ENCODE results near the gene RAB17.

The RAB17 gene

DNA sequence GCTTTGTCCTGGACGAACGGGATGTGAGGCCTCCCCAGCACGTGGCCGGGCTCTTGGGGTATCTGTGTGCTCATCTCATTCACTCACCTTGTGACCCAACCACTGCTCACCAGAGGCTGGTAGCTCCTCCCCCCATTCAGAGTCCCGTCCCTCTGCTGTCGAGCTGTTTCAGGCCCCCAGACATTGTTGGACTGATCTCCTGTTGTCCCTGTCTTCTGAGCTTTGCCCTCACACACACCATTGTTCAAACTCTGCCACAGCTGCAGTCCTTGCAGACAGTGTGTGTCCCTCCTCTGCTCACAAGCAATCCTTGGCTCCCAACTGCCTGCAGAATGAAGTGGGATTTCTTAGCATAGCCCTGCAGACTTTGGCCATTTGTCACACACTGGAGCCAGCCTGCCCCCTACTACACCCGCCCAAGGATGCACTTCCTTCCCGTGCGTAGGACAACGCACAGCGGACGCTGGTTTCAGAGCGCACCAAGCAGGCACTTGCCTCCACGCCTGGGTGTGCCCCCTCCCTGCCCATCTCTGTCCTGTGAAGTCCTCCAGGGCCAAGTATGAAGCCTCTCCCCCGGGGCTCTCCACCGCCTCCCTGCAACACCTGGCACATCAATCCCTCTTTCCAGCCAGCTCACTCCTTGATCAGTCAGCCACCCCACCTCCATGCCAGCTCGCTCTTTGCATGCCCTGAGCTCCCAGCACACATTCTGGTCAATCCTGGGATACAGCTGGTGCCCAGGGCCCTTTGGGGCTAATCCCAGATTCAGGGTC is 40.7 kb downstream of the RAB17 start:
- no peak overlapping the region for H3K9ac ChIP-seq (ENCODE audit: low read length)
- H3K36me3 ChIP-seq (ENCODE audit: insufficient read depth, low read length) = no peaks in the 10 kb centered on the region
- H3K4me3 ChIP-seq (ENCODE audit: low read depth, low read length, poor library complexity, severe bottlenecking) = no peak overlapping the region
- H3K4me1 ChIP-seq (ENCODE audit: insufficient read depth, low read length, severe bottlenecking) = no peaks in the 10 kb centered on the region
- H2AFZ ChIP-seq (ENCODE audit: low read length) = no peak overlapping the region
- no peaks in the 10 kb centered on the region for H4K20me1 ChIP-seq (ENCODE audit: insufficient read depth, low read length)
- H3F3A ChIP-seq (ENCODE audit: insufficient read depth, low read length) = no peaks in the 10 kb centered on the region
- H3K4me2 ChIP-seq (ENCODE audit: low read length) = no peak overlapping the region
- H3K27ac ChIP-seq (ENCODE audit: low read depth, low read length, poor library complexity, severe bottlenecking) = no peak overlapping the region
- H3K9me3 ChIP-seq (ENCODE audit: low read length) = no peaks in the 10 kb centered on the region
- no peak for TF ChIP-seq EZH2 (IDR thresholded peaks at IDR 0.05; ENCODE audit: borderline replicate concordance, low read length)
- TF ChIP-seq, protein P1, sequence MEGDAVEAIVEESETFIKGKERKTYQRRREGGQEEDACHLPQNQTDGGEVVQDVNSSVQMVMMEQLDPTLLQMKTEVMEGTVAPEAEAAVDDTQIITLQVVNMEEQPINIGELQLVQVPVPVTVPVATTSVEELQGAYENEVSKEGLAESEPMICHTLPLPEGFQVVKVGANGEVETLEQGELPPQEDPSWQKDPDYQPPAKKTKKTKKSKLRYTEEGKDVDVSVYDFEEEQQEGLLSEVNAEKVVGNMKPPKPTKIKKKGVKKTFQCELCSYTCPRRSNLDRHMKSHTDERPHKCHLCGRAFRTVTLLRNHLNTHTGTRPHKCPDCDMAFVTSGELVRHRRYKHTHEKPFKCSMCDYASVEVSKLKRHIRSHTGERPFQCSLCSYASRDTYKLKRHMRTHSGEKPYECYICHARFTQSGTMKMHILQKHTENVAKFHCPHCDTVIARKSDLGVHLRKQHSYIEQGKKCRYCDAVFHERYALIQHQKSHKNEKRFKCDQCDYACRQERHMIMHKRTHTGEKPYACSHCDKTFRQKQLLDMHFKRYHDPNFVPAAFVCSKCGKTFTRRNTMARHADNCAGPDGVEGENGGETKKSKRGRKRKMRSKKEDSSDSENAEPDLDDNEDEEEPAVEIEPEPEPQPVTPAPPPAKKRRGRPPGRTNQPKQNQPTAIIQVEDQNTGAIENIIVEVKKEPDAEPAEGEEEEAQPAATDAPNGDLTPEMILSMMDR (IDR thresholded peaks at IDR 0.05; ENCODE audit: low read length) = no peak
- H3K27me3 ChIP-seq (ENCODE audit: insufficient read depth, low read length) = peaks cover 14% of the 10 kb centered on the region
- H3K79me2 ChIP-seq (ENCODE audit: insufficient read depth, low read length) = no peaks in the 10 kb centered on the region
- H3K9me2 ChIP-seq (ENCODE audit: low read depth, low read length) = no peaks in the 10 kb centered on the region

- Histone ChIP-seq H3K9ac (ENCODE audit: low read length) (no peak overlapping the region), H3K4me2 (ENCODE audit: low read length) (no peak overlapping the region), H3K27ac (ENCODE audit: low read depth, low read length, poor library complexity, severe bottlenecking) (no peak overlapping the region)
Observed at GRCh38 chr2:237549216-237549615, 41.3 kb downstream of the RAB17 start.

DNA sequence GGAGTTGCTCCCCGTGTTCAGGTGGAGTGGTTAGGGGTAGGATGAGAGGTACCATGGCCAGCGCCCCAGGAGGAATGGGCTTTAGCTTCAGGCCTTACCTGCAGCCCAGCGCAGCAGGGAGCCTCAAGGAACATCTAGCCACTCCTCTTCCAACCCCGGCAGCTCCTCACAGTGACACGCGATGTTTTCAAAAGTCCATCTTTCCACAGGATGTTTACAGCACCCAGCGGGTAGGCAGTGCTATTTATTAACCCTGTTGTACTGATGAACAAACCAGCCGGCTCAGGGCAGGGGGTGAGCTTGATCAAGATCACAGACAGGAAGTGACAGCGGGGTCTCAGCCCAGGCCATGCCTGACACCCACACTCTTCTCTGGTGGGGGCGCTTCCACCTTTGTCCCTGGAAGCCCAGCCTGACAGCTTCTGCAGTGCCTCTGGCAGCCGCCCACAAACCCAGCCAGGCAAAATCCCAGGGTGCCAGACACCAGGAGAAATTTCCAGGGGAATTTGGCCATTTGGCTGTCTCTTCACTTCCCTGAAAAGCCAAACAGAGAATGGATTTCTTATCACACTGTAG is 42.6 kb downstream of the RAB17 start:
- Histone ChIP-seq H3K36me3 (ENCODE audit: insufficient read depth, low read length) (no peaks in the 10 kb centered on the region), H3K79me2 (ENCODE audit: insufficient read depth, low read length) (no peaks in the 10 kb centered on the region), H4K20me1 (ENCODE audit: insufficient read depth, low read length) (no peaks in the 10 kb centered on the region), H3K4me3 (ENCODE audit: low read depth, low read length, poor library complexity, severe bottlenecking) (no peak overlapping the region), H3K4me2 (ENCODE audit: low read length) (no peak overlapping the region), H3K9me2 (ENCODE audit: low read depth, low read length) (no peaks in the 10 kb centered on the region), H3K9me3 (ENCODE audit: low read length) (no peaks in the 10 kb centered on the region), H2AFZ (ENCODE audit: low read length) (no peak overlapping the region), H3K27ac (ENCODE audit: low read depth, low read length, poor library complexity, severe bottlenecking) (no peak overlapping the region), H3K27me3 (ENCODE audit: insufficient read depth, low read length) (peaks cover 14% of the 10 kb centered on the region), H3F3A (ENCODE audit: insufficient read depth, low read length) (no peaks in the 10 kb centered on the region), H3K9ac (ENCODE audit: low read length) (no peak overlapping the region), H3K4me1 (ENCODE audit: insufficient read depth, low read length, severe bottlenecking) (no peaks in the 10 kb centered on the region)
- TF ChIP-seq, protein P1 (IDR thresholded peaks at IDR 0.05; ENCODE audit: low read length) = no peak
- no peak for TF ChIP-seq EZH2 (IDR thresholded peaks at IDR 0.05; ENCODE audit: borderline replicate concordance, low read length)

More at GRCh38 chr2:237549216-237549615, 41.3 kb downstream of the RAB17 start:
- no peaks in the 10 kb centered on the region for H3F3A ChIP-seq (ENCODE audit: insufficient read depth, low read length)
- H3K27me3 ChIP-seq (ENCODE audit: insufficient read depth, low read length) = peaks cover 14% of the 10 kb centered on the region
- no peak overlapping the region for H3K4me3 ChIP-seq (ENCODE audit: low read depth, low read length, poor library complexity, severe bottlenecking)
- H3K4me1 ChIP-seq (ENCODE audit: insufficient read depth, low read length, severe bottlenecking) = no peaks in the 10 kb centered on the region
- no peaks in the 10 kb centered on the region for H3K36me3 ChIP-seq (ENCODE audit: insufficient read depth, low read length)
- no peaks in the 10 kb centered on the region for H4K20me1 ChIP-seq (ENCODE audit: insufficient read depth, low read length)
- no peak overlapping the region for H2AFZ ChIP-seq (ENCODE audit: low read length)
- TF ChIP-seq, protein P1 (IDR thresholded peaks at IDR 0.05; ENCODE audit: low read length) = no peak
- no peak for TF ChIP-seq EZH2 (IDR thresholded peaks at IDR 0.05; ENCODE audit: borderline replicate concordance, low read length)
- H3K9me3 ChIP-seq (ENCODE audit: low read length) = no peaks in the 10 kb centered on the region
- no peaks in the 10 kb centered on the region for H3K79me2 ChIP-seq (ENCODE audit: insufficient read depth, low read length)
- no peaks in the 10 kb centered on the region for H3K9me2 ChIP-seq (ENCODE audit: low read depth, low read length)
